HEK293 (cell line): Measurements from ENCODE around the gene SAMD14.

Experiments
- CTCF ChIP-seq: fragments of 450-650 bp; formaldehyde crosslinking; IDR thresholded peaks from 2 replicates; pipeline ENCODE4 v1.5.1; 2016; ENCODE audit warnings: missing biosample characterization, missing genetic modification characterization
- PATZ1 ChIP-seq: fragments of 450-650 bp; formaldehyde crosslinking; IDR thresholded peaks from 2 replicates; pipeline ENCODE4 v1.5.1; 2016; ENCODE audit warnings: missing biosample characterization, missing genetic modification characterization
- SCRT2 ChIP-seq: fragments of 450-650 bp; formaldehyde crosslinking; IDR thresholded peaks from 2 replicates; pipeline ENCODE4 v1.5.1; 2016; ENCODE audit warnings: missing biosample characterization, missing genetic modification characterization
- ZBTB1 ChIP-seq: fragments of 450-650 bp; formaldehyde crosslinking; IDR thresholded peaks from 2 replicates; pipeline ENCODE4 v1.5.1; 2016; ENCODE audit warnings: missing biosample characterization, missing genetic modification characterization
- ZNF169 ChIP-seq: fragments of 450-650 bp; formaldehyde crosslinking; IDR thresholded peaks from 2 replicates; pipeline ENCODE4 v1.5.1; 2016; ENCODE audit warnings: missing biosample characterization, missing genetic modification characterization
- ZNF48 ChIP-seq: fragments of 450-650 bp; formaldehyde crosslinking; IDR thresholded peaks from 2 replicates; pipeline ENCODE4 v1.5.1; 2016; ENCODE audit warnings: missing biosample characterization, missing genetic modification characterization
- ZNF488 ChIP-seq: fragments of 450-650 bp; formaldehyde crosslinking; IDR thresholded peaks from 2 replicates; pipeline ENCODE4 v1.5.1; 2016; ENCODE audit warnings: missing biosample characterization, missing genetic modification characterization
- ZNF530 ChIP-seq: fragments of 450-650 bp; formaldehyde crosslinking; IDR thresholded peaks from 2 replicates; pipeline ENCODE4 v1.5.1; 2016; ENCODE audit warnings: low read depth, missing biosample characterization, missing genetic modification characterization
- ZNF561 ChIP-seq: fragments of 450-650 bp; IDR thresholded peaks from 2 replicates; pipeline ENCODE4 v1.5.1; 2018; ENCODE audit warnings: missing biosample characterization, missing genetic modification characterization, borderline replicate concordance
- ZNF626 ChIP-seq: fragments of 450-650 bp; sonication (Bioruptor Pico); formaldehyde crosslinking; IDR thresholded peaks from 2 replicates; pipeline ENCODE4 v1.5.1; 2018; ENCODE audit warnings: missing biosample characterization, missing genetic modification characterization, inconsistent platforms
- ZNF701 ChIP-seq: fragments of 450-650 bp; formaldehyde crosslinking; IDR thresholded peaks from 2 replicates; pipeline ENCODE4 v1.5.1; 2016; ENCODE audit warnings: missing biosample characterization, missing genetic modification characterization

- TF ChIP-seq CTCF (tag by site-specific recombination), result no peak
- no peak for TF ChIP-seq ZNF169 (tag by site-specific recombination)
- no peak for TF ChIP-seq SCRT2 (tag by site-specific recombination)
- no peak for TF ChIP-seq ZNF530 (tag by site-specific recombination)
- TF ChIP-seq ZNF701 (tag by site-specific recombination), result no peak
- no peak for TF ChIP-seq ZNF48 (tag by site-specific recombination)
- no peak for TF ChIP-seq ZNF626 (tag by site-specific recombination)
- no peak for TF ChIP-seq ZNF561
- no peak for TF ChIP-seq PATZ1 (tag by site-specific recombination)
- TF ChIP-seq ZBTB1 (tag by site-specific recombination), result no peak
- no peak for TF ChIP-seq ZNF488 (tag by site-specific recombination)
Measured at GRCh38 chr17:50095626-50096037, 34.3 kb downstream of the SAMD14 start.
